Heart right ventricle (tissue), 16 donors: ENCODE results near the gene CEP290. TPM values are rescaled to one million over a fixed set of nuclear protein-coding genes. Genes with fewer than 3 reads are reported as not detected.

Source experiments
- ATAC-seq, 8 donors: fragments of 200-7000 bp; cut with Tn5 transposase; one replicate each; pipeline ENCODE4 v1.9.1; 2020; ENCODE audit warnings: mild to moderate bottlenecking in 8 of 8, moderate library complexity in 8 of 8, moderate number of reproducible peaks in 1 of 8
- DNase-seq, 2 donors: peaks; one replicate each; pipeline ENCODE4 v3.0.0-alpha.2; 2020
- H3K27ac ChIP-seq, 10 donors: fragments of 200-600 bp; sonication (generic) in 2 of 10; one replicate each; pipeline versions ENCODE4 v1.5.0 to v1.8.0; 2020 to 2022; ENCODE audit warnings: mild to moderate bottlenecking in 3 of 10
- H3K27me3 ChIP-seq, 7 donors: fragments of 200-600 bp; one replicate each; pipeline ENCODE4 v1.8.0; 2021 to 2022; ENCODE audit warnings: mild to moderate bottlenecking in 2 of 7
- H3K36me3 ChIP-seq, 9 donors: fragments of 200-600 bp; sonication (generic) in 1 of 9; one replicate each; pipeline versions ENCODE4 v1.5.0 to v1.8.0; 2020 to 2022; ENCODE audit warnings: mild to moderate bottlenecking in 2 of 9
- H3K4me1 ChIP-seq, 9 donors: fragments of 200-600 bp; sonication (generic) in 1 of 9; one replicate each; pipeline versions ENCODE4 v1.5.0 to v1.8.0; 2020 to 2022; ENCODE audit warnings: mild to moderate bottlenecking in 4 of 9
- H3K4me3 ChIP-seq, 10 donors: fragments of 200-600 bp; sonication (generic) in 2 of 10; one replicate each; pipeline versions ENCODE4 v1.5.0 to v1.8.0; 2020 to 2022; ENCODE audit warnings: mild to moderate bottlenecking in 7 of 10, moderate library complexity in 2 of 10
- H3K9me3 ChIP-seq, 11 donors: fragments of 200-600 bp in 10 of 11; sonication (generic) in 2 of 11; one replicate each; pipeline versions ENCODE4 v1.5.0 to v1.8.0; 2013 to 2022; ENCODE audit warnings: mild to moderate bottlenecking in 2 of 11, control low read depth in 1 of 11, moderate library complexity in 1 of 11
- WGBS, 2 donors: extraction: QIAGEN DNeasy Blood & Tissue Kit; methylation state at CpG; one replicate each; pipeline ENCODE4 v1.1.7; 2013; ENCODE audit warnings: inconsistent platforms in 1 of 2; 5-methylcytosine and 5-hydroxymethylcytosine counted together
- intact Hi-C, 10 donors: fragments of 100-400 bp; cut with DNase I; formaldehyde crosslinking; loops; one replicate each; pipeline versions ENCODE4 v1.11.1 to v1.14.2; 2022
- polyA plus RNA-seq, 2 donors: library from polyadenylated mRNA; stranded (reverse); fragments of 200-250 nt; gene quantifications; one replicate each; pipeline ENCODE4 v1.2.3, GENCODE V29; 2013
- total RNA-seq, 10 donors: library from RNA; stranded (reverse); fragmentation: NEBNext Ultra II Directional in 3 of 10; extraction: Animal tissue kit (Norgen Biotek cat#: 25700) in 3 of 10; gene quantifications; one replicate each; pipeline versions ENCODE4 v1.2.1 to v1.2.4, GENCODE V29; 2021 to 2023
- TF ChIP-seq, protein P1 (sequence below), 9 donors: fragments of 200-600 bp; sonication (generic) in 2 of 9; IDR thresholded peaks; one replicate each; pipeline versions ENCODE4 v1.5.0 to v1.8.0; 2021 to 2022; ENCODE audit warnings: antibody characterized with exemption in 9 of 9, mild to moderate bottlenecking in 5 of 9, moderate library complexity in 1 of 9
- donor health status: Arrhythmogenic right ventricular cardiomyopathy.
- donor health status: ischemic (EF 13 %, LVEDD 7.1; RV severe dilation, severe dysfunction).
- donor health status: healthy with polysubstance abuse.
- donor health status: DM: no; HTN: yes; CAD: no.
- donor health status: DM: no; HTN: no; CAD: no.
- donor health status: ischemic (EF 25% LVEDD 6.9; RV normal size, moderate dysfunction).
- donor health status: ischemic (EF 25% LVEDD 5.7; RV mildly dilated, moderate dysfunction).
- donor health status: healthy.
- donor health status: DM: yes; HTN: yes; CAD: no.
- donor health status: Ischemic cardiomyopathy.
- donor health status: ischemic (EF 35%, LVEDD 5.7; RV mildly dilated, moderate dysfunction).
- donor health status: nonischemic (EF 11% LVEDD 7.7; RV severe dilation, severe dysfunction).
- donor health status: DM: yes; HTN: yes; CAD: no.
- donor health status: PGD.
- donor health status: ischemic (EF 29% LVEDD 5.4; RV normal size, mild dysfunction).
- donor health status: nonischemic (EF 23%, LVEDD 6.1; RV moderate dilation, normal function).

The CEP290 gene
- total and polyA plus RNA-seq, 12 donors, result 2.6 to 10.9 (median 7.7) TPM

DNA sequence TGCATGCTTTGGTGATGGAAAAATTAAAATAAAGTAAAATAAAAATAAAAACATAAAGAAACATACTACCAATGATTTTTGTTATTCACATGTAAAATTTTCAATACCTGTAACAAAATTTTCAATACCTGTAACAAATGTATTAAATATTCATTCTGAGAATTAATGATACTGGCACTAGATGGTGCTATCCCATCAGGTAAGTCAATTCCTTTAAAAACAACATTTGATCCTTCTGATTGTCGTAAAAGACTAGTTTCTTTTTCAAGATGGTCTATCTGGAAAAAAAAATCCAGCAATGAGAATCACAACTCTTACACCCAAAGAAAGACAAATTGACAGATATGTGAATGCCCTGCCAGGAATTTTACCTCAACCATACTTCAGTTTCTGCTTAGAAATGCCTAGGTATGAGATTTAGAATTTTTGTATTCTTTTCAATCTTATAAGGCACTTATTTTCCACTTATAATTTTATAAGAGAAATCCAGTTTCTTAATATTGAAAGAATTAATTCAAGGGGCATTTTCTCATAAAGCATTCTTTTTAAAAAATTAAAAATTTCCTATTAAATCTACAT is 30.7 kb downstream of the CEP290 start:
- intact Hi-C loops, result loop anchor here in 5 of 10 donors (2.0 to 10.0 kb wide), 3 partner anchors 881 to 884 kb away; no protein-coding TSS in a partner anchor
- H3K4me3 ChIP-seq, result peak overlapping the region in 4 of 10 donors; percentile 24 to 41 (median 28)
- H3K9me3 ChIP-seq, result no peaks in the 10 kb centered on the region
- H3K27ac ChIP-seq, result no peak overlapping the region
- TF ChIP-seq, protein P1, sequence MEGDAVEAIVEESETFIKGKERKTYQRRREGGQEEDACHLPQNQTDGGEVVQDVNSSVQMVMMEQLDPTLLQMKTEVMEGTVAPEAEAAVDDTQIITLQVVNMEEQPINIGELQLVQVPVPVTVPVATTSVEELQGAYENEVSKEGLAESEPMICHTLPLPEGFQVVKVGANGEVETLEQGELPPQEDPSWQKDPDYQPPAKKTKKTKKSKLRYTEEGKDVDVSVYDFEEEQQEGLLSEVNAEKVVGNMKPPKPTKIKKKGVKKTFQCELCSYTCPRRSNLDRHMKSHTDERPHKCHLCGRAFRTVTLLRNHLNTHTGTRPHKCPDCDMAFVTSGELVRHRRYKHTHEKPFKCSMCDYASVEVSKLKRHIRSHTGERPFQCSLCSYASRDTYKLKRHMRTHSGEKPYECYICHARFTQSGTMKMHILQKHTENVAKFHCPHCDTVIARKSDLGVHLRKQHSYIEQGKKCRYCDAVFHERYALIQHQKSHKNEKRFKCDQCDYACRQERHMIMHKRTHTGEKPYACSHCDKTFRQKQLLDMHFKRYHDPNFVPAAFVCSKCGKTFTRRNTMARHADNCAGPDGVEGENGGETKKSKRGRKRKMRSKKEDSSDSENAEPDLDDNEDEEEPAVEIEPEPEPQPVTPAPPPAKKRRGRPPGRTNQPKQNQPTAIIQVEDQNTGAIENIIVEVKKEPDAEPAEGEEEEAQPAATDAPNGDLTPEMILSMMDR (IDR thresholded peaks at IDR 0.05), result peak; percentile 23 to 61 (median 49)
- H3K27me3 ChIP-seq, result no peaks in the 10 kb centered on the region
- DNase-seq, result no peak
- H3K4me1 ChIP-seq, result peaks cover 0 to 4% (median 0%) of the 10 kb centered on the region in 9 donors
- ATAC-seq, result no peak
- H3K36me3 ChIP-seq, result peaks cover 0 to 95% (median 19%) of the 10 kb centered on the region in 9 donors
- WGBS, 2 donors, result 18 to 29% methylated on average over 1 of the region's 1 CpG

DNA sequence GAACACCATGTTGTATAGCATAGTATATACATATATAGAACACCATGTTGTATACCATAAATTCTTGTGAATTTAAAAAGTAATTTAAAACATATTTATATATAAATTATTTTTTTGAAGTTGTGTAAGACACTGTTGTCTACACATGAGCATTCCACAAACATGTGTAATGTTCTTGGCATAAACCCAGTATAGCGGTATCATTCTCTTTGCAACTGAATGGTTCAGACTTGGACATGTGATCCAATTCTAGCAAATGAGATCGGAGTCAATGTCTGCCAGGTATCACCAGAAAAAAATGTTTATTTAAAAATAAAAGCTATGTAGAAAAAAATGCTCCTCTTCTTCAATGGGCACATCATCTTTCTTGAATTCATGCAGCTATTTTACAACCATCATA is 33.9 kb downstream of the CEP290 start:
- intact Hi-C loops, result loop anchor here in 1 of 10 donors (10.0 kb wide), 1 partner anchor 887 kb away; no protein-coding TSS in a partner anchor
- no peak overlapping the region for H3K27ac ChIP-seq
- peaks cover 0 to 96% (median 27%) of the 10 kb centered on the region in 9 donors for H3K36me3 ChIP-seq
- no peaks in the 10 kb centered on the region for H3K9me3 ChIP-seq
- ATAC-seq (no peak), DNase-seq (no peak)
- H3K4me3 ChIP-seq, result no peak overlapping the region
- no peaks in the 10 kb centered on the region for H3K27me3 ChIP-seq
- WGBS, 2 donors, result 99% methylated on average over 2 of the region's 2 CpGs
- TF ChIP-seq, protein P1 (IDR thresholded peaks at IDR 0.05), result no peak
- H3K4me1 ChIP-seq, result peaks cover 0 to 4% (median 0%) of the 10 kb centered on the region in 9 donors

DNA sequence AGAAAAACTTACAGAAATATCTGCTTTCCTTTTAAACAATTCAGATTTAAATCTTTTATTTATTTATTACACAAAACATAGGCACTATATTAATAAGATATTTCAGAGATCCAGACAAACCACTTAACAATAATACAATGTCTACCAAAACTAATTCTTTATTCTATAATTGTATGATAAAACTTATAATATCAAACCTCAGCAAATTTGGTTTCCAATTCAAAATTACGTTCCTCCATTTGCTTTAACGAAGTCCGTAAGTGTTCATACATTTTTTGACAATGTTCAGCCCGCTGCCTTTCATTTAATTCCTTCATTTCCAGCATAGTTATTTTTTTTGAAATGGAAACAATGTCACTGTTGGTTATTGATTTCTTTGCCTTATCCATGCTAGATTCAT is 48.3 kb downstream of the CEP290 start:
- DNase-seq, result no peak
- no peak for ATAC-seq
- H3K4me3 ChIP-seq, result no peak overlapping the region
- no peak overlapping the region for H3K27ac ChIP-seq
- H3K9me3 ChIP-seq, result no peaks in the 10 kb centered on the region
- 96 to 98% methylated on average over 4 of the region's 4 CpGs for WGBS, 2 donors
- intact Hi-C loops, result no loop called here
- TF ChIP-seq, protein P1 (IDR thresholded peaks at IDR 0.05), result no peak
- H3K4me1 ChIP-seq, result no peaks in the 10 kb centered on the region
- H3K36me3 ChIP-seq, result peaks cover 0 to 88% (median 11%) of the 10 kb centered on the region in 9 donors
- H3K27me3 ChIP-seq, result no peaks in the 10 kb centered on the region

DNA sequence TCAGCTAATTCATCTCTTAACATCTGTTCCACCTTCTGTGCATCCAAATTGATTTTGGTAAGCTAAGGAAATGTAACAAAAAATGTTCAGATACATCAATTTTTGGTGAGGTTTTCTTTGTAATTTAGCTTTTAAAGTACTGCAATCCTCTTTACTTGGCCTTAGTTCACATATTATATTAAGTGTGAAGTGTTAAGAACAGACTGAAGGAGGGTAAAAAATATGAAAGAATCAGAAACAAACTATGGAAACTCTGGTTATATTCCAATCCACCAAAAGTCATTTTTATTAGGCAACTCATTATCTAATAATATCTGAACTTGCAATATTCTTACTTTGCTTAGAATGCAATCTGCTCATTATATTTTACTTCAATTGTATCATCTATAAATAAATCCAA is 49.1 kb downstream of the CEP290 start:
- Histone ChIP-seq H3K9me3 (no peaks in the 10 kb centered on the region), H3K4me3 (no peak overlapping the region), H3K27ac (no peak overlapping the region), H3K4me1 (no peaks in the 10 kb centered on the region), H3K27me3 (no peaks in the 10 kb centered on the region), H3K36me3 (peaks cover 0 to 88% (median 13%) of the 10 kb centered on the region in 9 donors)
- ATAC-seq (no peak), DNase-seq (no peak)
- intact Hi-C loops, result no loop called here
- TF ChIP-seq, protein P1 (IDR thresholded peaks at IDR 0.05), result no peak
